A673 (cell line): ENCODE results near the gene GTPBP6.

Experiments used
- EZH2 ChIP-seq: fragments of 200-600 bp; sonication (generic); IDR thresholded peaks from 2 replicates; pipeline ENCODE4 v1.6.1; 2017; ENCODE audit warnings: borderline replicate concordance, low read depth, mild to moderate bottlenecking, mixed read lengths, antibody characterized with exemption, low read length; ENCODE audit not compliant: poor library complexity, severe bottlenecking
- TF ChIP-seq, protein P1 (sequence below): fragments of 300-800, 200-600 bp; sonication (generic); conservative IDR thresholded peaks from 2 replicates; pipeline ENCODE4 v1.5.1; 2017; ENCODE audit warnings: low read depth, mild to moderate bottlenecking, antibody characterized with exemption, low read length, moderate library complexity, mixed read lengths

DNA sequence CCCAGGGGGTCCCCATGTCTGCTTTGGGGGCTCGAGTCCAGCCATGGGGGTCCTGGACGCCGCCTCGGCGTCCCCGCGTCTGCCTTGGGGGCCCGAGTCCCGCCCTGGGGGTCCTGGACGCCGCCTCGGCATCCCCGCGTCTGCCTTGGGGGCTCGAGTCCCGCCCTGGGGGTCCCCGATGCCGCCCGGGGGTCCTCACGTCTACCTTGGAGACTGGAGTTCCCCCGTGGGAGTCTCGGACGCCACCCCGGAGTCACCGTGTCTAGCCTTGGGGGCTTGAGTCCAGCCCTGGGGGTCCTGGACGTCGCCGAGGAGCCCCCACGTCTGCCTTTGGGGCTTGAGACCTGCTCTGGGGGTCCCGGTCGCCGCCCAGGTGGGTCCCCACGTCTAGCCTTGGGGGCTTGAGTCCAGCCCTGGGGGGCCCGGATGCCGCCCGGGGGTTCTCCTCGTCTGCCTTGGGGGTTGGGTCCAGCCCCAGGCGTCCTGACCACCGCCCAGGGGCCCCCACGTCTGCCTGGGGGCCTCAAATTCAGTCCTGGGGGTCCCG, 1.1 kb upstream of the GTPBP6 start:
- TF ChIP-seq, protein P1, sequence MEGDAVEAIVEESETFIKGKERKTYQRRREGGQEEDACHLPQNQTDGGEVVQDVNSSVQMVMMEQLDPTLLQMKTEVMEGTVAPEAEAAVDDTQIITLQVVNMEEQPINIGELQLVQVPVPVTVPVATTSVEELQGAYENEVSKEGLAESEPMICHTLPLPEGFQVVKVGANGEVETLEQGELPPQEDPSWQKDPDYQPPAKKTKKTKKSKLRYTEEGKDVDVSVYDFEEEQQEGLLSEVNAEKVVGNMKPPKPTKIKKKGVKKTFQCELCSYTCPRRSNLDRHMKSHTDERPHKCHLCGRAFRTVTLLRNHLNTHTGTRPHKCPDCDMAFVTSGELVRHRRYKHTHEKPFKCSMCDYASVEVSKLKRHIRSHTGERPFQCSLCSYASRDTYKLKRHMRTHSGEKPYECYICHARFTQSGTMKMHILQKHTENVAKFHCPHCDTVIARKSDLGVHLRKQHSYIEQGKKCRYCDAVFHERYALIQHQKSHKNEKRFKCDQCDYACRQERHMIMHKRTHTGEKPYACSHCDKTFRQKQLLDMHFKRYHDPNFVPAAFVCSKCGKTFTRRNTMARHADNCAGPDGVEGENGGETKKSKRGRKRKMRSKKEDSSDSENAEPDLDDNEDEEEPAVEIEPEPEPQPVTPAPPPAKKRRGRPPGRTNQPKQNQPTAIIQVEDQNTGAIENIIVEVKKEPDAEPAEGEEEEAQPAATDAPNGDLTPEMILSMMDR: no peak
- TF ChIP-seq EZH2: no peak
